ENCODE measurements around the gene CHST2. TPM values are rescaled to one million over a fixed set of nuclear protein-coding genes. Genes with fewer than 3 reads are reported as not detected.

The CHST2 gene
- total RNA-seq, 1 donor from 2014 or later = 2.9 TPM

GRCh38 chr3:143132246-143132980 lies 12.8 kb downstream of the CHST2 start:
- DNase-seq (ENCODE audit: low read depth) = no peak

- DNase-seq (ENCODE audit: low read depth) = no peak
Measured at GRCh38 chr3:143134471-143134870, 14.9 kb downstream of the CHST2 start.

DNA sequence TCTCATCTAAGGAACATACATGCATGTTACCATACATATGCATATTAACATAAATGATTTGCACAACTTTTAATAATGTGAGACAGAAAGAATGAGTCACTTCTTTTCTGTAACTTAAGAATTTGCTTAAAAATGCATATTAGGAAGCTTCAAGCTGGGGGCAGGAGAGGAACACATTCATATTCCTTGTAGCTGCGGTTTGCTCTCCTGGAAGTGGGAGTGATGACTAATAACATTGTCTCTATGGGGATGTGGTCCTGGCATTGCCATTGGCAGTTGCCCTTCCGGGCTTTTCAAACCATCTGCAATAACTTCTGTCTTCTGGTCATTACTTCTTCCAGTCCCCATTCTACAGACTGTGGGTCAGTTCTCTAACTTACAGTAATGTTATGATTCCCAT lies 15.6 kb downstream of the CHST2 start:
- peak; percentile 82 for DNase-seq (ENCODE audit: low read depth)

GRCh38 chr3:143137435-143138036 lies 18.0 kb downstream of the CHST2 start:
- no peak for DNase-seq (ENCODE audit: low read depth)

GRCh38 chr3:143138953-143139352 lies 19.4 kb downstream of the CHST2 start:
- no peak for DNase-seq (ENCODE audit: low read depth)

DNA sequence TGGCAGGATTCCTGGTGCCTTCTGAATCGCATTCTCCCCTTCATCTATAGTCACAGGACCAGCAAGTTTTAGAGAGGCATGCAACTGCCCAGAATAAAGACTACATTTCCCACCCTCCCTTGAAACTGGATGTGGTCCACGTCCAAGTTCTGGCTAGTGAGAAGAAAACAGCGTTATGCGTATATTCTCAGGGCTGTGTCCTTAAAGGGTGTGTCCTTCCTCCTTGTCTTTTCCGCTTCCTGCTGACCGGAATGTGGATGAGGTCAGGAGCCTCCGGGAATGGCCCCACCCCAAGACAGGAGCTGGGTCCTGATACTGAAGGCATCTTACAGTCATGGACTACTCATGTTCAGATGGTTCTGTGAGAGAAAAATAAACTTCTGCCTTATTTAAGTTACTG lies 20.2 kb downstream of the CHST2 start:
- no peak for DNase-seq (ENCODE audit: low read depth)

- DNase-seq (ENCODE audit: low read depth) = no peak
Measured at GRCh38 chr3:143140550-143140949, 21.0 kb downstream of the CHST2 start.

DNA sequence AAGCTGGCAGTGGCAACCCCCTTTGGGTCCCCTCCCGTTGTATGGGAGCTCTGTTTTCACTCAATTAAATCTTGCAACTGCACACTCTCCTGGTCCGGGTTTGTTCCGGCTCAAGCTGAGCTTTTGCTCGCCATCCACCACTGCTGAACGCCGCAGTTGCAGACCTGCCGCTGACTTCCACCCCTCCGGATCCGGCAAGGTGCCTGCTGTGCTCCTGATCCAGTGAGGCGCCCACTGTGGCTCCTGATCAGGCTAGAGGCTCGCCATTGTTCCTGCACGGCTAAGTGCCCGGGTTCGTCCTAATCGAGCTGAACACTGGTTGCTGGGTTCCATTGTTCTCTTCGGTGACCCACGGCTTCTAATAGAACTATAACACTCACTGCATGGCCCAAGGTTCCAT lies 22.8 kb downstream of the CHST2 start:
- DNase-seq (ENCODE audit: low read depth) = no peak

DNA sequence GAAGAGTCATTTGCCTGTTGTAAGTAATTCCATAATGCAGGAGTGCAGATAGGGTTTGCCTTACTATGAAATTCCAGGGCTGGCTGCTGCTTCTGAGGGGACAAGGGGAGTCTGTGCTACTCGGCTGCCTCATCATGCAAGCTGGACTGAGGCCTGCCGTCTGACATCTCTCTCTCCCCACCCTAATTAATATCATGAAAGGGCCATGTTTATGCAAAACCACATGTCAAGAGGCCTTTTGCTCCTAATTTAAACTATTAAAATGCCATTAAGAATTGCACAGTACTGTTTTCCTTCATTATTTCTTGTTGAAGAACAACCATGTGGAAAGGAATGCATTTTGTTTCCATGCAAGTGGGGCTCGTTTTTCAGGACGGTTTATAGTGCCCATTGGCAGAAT lies 26.3 kb downstream of the CHST2 start:
- peak; percentile 65 for DNase-seq (ENCODE audit: low read depth)

GRCh38 chr3:143146486-143147274 lies 27.1 kb downstream of the CHST2 start:
- DNase-seq (ENCODE audit: low read depth) = peak; percentile 56

GRCh38 chr3:143147707-143148106 lies 28.1 kb downstream of the CHST2 start:
- no peak for DNase-seq (ENCODE audit: low read depth)

DNA sequence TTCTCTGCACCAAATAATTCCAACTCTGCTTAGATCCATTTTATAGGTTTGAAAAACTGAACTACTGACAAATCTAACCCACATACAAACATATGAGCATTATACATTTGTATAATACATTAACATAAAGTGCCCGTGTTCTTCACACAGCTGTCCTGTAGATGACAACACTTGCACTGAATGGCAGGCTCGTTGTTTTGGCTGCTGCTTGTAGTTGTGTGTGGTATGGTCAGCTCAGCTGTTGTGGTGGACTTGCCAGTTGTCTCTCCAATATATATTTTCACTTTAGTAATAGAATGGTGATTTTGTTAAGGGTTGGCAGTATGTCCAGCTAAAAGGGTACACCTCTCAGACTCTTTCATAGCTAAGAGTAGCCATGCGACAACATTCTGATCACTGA lies 30.5 kb downstream of the CHST2 start:
- DNase-seq (ENCODE audit: low read depth) = no peak

- DNase-seq (ENCODE audit: low read depth) = no peak
Measured at GRCh38 chr3:143151004-143151731, 31.6 kb downstream of the CHST2 start.

- no peak for DNase-seq (ENCODE audit: low read depth)
Measured at GRCh38 chr3:143152043-143152442, 32.5 kb downstream of the CHST2 start.

GRCh38 chr3:143155756-143156155 lies 36.2 kb downstream of the CHST2 start:
- DNase-seq (ENCODE audit: low read depth) = no peak

GRCh38 chr3:143158014-143158988 lies 38.7 kb downstream of the CHST2 start:
- peak; percentile 38 for DNase-seq (ENCODE audit: low read depth)

- no peak for DNase-seq (ENCODE audit: low read depth)
Measured at GRCh38 chr3:143160437-143160836, 40.9 kb downstream of the CHST2 start.

GRCh38 chr3:143163562-143164100 lies 44.1 kb downstream of the CHST2 start:
- no peak for DNase-seq (ENCODE audit: low read depth)

- no peak for DNase-seq (ENCODE audit: low read depth)
Measured at GRCh38 chr3:143165211-143165610, 45.6 kb downstream of the CHST2 start.

DNA sequence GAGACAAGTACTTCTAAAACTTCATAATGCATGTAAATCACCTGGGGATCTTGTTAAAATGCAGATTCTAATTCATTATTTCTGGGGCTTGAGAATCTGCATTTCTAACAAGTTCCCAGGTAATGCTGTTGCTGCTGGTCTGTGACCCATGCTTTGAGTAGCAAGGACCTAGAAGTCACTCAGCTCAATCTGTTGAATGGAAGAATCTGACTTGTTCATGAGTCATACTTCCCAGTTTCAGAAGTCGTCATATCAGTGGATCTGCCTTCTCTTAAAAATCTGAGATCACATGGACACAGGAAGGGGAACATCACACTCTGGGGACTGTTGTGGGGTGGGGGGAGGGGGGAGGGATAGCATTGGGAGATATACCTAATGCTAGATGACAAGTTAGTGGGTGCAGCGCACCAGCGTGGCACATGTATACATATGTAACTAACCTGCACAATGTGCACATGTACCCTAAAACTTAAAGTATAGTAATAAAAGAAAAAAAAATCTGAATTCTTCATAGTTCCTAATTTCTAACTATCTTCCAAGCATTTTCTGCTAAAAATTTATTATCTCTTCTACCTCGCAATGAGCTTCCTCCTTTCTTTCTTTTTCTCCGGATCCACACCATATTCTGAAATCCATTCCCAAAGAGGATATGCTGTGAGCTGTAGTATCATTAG lies 46.2 kb downstream of the CHST2 start:
- DNase-seq (ENCODE audit: low read depth) = peak; percentile 80

Measured in renal cortical epithelial cell (primary cell).